ENCODE measurements around the gene CGB5.
"Not testable (repeated sequence)": the region's sequence is repeated elsewhere in the genome, so short reads cannot be mapped to it uniquely, and the experiment has no call there.

DNA sequence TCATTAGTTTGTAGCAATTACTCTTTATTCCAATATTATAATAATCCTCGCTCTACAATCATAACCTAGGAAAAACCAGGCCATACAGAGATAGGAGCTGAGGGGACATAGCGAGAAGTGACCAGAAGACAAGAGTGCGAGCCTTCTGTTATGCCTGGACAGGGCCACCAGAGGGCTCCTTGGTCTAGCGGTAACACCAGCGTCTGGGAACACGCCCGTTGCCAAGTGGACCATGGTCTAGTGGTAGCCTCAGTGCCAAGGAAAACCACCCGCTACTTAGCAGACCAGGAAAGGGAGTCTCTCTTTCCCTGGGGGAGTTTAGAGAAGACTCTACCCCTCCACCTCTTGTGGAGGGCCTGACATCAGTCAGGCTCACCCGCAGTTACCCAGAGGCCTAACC is 31.2 kb downstream of the CGB5 start:
- not testable (repeated sequence) for TF ChIP-seq EZH2 (IDR thresholded peaks at IDR 0.05; ENCODE audit: borderline replicate concordance, insufficient read depth, low read depth, low read length, poor library complexity, severe bottlenecking)
- TF ChIP-seq, protein P1, sequence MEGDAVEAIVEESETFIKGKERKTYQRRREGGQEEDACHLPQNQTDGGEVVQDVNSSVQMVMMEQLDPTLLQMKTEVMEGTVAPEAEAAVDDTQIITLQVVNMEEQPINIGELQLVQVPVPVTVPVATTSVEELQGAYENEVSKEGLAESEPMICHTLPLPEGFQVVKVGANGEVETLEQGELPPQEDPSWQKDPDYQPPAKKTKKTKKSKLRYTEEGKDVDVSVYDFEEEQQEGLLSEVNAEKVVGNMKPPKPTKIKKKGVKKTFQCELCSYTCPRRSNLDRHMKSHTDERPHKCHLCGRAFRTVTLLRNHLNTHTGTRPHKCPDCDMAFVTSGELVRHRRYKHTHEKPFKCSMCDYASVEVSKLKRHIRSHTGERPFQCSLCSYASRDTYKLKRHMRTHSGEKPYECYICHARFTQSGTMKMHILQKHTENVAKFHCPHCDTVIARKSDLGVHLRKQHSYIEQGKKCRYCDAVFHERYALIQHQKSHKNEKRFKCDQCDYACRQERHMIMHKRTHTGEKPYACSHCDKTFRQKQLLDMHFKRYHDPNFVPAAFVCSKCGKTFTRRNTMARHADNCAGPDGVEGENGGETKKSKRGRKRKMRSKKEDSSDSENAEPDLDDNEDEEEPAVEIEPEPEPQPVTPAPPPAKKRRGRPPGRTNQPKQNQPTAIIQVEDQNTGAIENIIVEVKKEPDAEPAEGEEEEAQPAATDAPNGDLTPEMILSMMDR (IDR thresholded peaks at IDR 0.05), result peak; percentile 47
